ENCODE results near the gene ERN1. TPM values are rescaled to one million over a fixed set of nuclear protein-coding genes. Genes with fewer than 3 reads are reported as not detected.

ERN1 gene
- total and polyA plus RNA-seq, 2 of the 13 experiments (the other 11 are each of a cell fraction or from before 2014, with no cell fraction given) = 6.0 to 12.7 TPM

DNA sequence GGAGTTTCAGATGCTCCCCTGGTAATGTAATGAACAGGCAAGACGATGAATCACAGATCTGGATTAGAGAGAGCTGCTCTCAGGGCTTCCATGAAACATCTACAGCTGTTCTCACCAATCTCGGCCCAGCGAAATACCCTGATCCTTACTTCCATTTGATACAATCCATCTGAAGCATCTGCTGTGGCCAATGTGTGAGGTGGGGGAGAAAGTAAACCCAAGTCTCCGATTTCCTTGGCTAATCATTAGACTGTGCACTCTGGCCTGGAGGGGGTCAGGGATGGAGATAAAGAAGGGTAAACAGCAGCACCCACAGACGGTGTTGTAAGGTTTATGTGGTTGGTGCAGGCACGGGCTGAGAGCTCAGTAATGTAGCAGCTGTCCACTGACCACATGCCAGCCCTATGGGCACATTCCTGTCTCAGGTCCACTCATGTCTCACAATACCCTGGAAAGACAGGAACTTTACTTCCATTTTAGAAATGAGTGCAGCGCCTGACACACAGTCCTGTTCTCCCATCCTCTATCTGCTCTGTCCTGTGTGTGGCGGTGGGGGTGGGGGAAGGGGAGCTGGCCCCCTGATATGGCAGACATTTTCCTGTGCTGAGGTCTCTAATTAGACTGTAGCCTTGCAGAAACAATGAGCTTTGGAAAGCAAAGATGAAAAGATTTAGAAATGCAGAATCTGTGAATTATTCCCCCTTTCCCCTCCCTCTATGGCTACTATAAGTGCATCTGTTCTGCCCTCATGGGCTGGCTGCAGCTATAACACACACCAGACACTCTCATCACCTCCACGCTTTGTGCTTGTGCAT lies 48.3 kb upstream of the ERN1 start (continued):
- TF ChIP-seq, protein P1, sequence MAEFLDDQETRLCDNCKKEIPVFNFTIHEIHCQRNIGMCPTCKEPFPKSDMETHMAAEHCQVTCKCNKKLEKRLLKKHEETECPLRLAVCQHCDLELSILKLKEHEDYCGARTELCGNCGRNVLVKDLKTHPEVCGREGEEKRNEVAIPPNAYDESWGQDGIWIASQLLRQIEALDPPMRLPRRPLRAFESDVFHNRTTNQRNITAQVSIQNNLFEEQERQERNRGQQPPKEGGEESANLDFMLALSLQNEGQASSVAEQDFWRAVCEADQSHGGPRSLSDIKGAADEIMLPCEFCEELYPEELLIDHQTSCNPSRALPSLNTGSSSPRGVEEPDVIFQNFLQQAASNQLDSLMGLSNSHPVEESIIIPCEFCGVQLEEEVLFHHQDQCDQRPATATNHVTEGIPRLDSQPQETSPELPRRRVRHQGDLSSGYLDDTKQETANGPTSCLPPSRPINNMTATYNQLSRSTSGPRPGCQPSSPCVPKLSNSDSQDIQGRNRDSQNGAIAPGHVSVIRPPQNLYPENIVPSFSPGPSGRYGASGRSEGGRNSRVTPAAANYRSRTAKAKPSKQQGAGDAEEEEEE (CRISPR knock-in tag; IDR thresholded peaks at IDR 0.05; ENCODE audit: borderline replicate concordance) = no peak
- TF ChIP-seq GATAD2A (CRISPR knock-in tag; IDR thresholded peaks at IDR 0.05) = peak; percentile 96
- TF ChIP-seq, protein P2, sequence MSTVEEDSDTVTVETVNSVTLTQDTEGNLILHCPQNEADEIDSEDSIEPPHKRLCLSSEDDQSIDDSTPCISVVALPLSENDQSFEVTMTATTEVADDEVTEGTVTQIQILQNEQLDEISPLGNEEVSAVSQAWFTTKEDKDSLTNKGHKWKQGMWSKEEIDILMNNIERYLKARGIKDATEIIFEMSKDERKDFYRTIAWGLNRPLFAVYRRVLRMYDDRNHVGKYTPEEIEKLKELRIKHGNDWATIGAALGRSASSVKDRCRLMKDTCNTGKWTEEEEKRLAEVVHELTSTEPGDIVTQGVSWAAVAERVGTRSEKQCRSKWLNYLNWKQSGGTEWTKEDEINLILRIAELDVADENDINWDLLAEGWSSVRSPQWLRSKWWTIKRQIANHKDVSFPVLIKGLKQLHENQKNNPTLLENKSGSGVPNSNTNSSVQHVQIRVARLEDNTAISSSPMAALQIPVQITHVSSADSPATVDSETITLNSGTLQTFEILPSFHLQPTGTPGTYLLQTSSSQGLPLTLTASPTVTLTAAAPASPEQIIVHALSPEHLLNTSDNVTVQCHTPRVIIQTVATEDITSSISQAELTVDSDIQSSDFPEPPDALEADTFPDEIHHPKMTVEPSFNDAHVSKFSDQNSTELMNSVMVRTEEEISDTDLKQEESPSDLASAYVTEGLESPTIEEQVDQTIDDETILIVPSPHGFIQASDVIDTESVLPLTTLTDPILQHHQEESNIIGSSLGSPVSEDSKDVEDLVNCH (CRISPR knock-in tag; IDR thresholded peaks at IDR 0.05) = no peak
- TF ChIP-seq BCL6 (CRISPR knock-in tag; IDR thresholded peaks at IDR 0.05) = peak; percentile 90
- peak; percentile 87 for TF ChIP-seq NCOA2 (CRISPR knock-in tag; IDR thresholded peaks at IDR 0.05)
- TF ChIP-seq, protein P3, sequence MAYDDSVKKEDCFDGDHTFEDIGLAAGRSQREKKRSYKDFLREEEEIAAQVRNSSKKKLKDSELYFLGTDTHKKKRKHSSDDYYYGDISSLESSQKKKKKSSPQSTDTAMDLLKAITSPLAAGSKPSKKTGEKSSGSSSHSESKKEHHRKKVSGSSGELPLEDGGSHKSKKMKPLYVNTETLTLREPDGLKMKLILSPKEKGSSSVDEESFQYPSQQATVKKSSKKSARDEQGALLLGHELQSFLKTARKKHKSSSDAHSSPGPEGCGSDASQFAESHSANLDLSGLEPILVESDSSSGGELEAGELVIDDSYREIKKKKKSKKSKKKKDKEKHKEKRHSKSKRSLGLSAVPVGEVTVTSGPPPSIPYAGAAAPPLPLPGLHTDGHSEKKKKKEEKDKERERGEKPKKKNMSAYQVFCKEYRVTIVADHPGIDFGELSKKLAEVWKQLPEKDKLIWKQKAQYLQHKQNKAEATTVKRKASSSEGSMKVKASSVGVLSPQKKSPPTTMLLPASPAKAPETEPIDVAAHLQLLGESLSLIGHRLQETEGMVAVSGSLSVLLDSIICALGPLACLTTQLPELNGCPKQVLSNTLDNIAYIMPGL (CRISPR knock-in tag; IDR thresholded peaks at IDR 0.05; ENCODE audit: borderline replicate concordance in 1 of 2, low read depth in 1 of 2) = peak in 1 of 2 experiments; percentile 55; a peak in 1 of 4 replicates
- TF ChIP-seq MAFK (conservative IDR thresholded peaks at IDR 0.05 in 1 of 2, IDR thresholded peaks at IDR 0.05 in 1 of 2; ENCODE audit: low read length in 2 of 2) = no peak
- TF ChIP-seq, protein P4, sequence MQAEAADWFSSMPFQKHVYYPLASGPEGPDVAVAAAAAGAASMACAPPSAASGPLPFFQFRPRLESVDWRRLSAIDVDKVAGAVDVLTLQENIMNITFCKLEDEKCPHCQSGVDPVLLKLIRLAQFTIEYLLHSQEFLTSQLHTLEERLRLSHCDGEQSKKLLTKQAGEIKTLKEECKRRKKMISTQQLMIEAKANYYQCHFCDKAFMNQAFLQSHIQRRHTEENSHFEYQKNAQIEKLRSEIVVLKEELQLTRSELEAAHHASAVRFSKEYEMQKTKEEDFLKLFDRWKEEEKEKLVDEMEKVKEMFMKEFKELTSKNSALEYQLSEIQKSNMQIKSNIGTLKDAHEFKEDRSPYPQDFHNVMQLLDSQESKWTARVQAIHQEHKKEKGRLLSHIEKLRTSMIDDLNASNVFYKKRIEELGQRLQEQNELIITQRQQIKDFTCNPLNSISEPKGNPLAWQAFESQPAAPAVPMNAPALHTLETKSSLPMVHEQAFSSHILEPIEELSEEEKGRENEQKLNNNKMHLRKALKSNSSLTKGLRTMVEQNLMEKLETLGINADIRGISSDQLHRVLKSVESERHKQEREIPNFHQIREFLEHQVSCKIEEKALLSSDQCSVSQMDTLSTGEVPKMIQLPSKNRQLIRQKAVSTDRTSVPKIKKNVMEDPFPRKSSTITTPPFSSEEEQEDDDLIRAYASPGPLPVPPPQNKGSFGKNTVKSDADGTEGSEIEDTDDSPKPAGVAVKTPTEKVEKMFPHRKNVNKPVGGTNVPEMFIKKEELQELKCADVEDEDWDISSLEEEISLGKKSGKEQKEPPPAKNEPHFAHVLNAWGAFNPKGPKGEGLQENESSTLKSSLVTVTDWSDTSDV (CRISPR knock-in tag; IDR thresholded peaks at IDR 0.05) = no peak
- no peak for TF ChIP-seq IKZF1 (IDR thresholded peaks at IDR 0.05)
- TF ChIP-seq, protein P5, sequence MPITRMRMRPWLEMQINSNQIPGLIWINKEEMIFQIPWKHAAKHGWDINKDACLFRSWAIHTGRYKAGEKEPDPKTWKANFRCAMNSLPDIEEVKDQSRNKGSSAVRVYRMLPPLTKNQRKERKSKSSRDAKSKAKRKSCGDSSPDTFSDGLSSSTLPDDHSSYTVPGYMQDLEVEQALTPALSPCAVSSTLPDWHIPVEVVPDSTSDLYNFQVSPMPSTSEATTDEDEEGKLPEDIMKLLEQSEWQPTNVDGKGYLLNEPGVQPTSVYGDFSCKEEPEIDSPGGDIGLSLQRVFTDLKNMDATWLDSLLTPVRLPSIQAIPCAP (CRISPR knock-in tag; IDR thresholded peaks at IDR 0.05; ENCODE audit: low read depth) = no peak
- no peak for TF ChIP-seq CENPX (CRISPR knock-in tag; IDR thresholded peaks at IDR 0.05)
- TF ChIP-seq, protein P6, sequence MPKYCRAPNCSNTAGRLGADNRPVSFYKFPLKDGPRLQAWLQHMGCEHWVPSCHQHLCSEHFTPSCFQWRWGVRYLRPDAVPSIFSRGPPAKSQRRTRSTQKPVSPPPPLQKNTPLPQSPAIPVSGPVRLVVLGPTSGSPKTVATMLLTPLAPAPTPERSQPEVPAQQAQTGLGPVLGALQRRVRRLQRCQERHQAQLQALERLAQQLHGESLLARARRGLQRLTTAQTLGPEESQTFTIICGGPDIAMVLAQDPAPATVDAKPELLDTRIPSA (CRISPR knock-in tag; IDR thresholded peaks at IDR 0.05; ENCODE audit: borderline replicate concordance) = 0 out of 2 replicates have a peak, but pooled peaks have one; percentile 29
- TF ChIP-seq, protein P7, sequence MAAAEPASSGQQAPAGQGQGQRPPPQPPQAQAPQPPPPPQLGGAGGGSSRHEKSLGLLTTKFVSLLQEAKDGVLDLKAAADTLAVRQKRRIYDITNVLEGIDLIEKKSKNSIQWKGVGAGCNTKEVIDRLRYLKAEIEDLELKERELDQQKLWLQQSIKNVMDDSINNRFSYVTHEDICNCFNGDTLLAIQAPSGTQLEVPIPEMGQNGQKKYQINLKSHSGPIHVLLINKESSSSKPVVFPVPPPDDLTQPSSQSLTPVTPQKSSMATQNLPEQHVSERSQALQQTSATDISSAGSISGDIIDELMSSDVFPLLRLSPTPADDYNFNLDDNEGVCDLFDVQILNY (CRISPR knock-in tag; conservative IDR thresholded peaks at IDR 0.05) = no peak
- 0 out of 2 replicates have a peak, but pooled peaks have one; percentile 79 for TF ChIP-seq ZNF572 (CRISPR knock-in tag; IDR thresholded peaks at IDR 0.05)
- no peak for TF ChIP-seq ZNF180 (CRISPR knock-in tag; IDR thresholded peaks at IDR 0.05; ENCODE audit: borderline replicate concordance, low read depth)
- TF ChIP-seq ZNF225 (CRISPR knock-in tag; IDR thresholded peaks at IDR 0.05) = no peak

Measured in HepG2 (cell line).